HG02588 (cell line): ENCODE results near the gene ALDH2.
A peak's percentile ranks its signal among the peaks of the same experiment; 100 is the strongest.
"Not testable (repeated sequence)": the region's sequence is repeated elsewhere in the genome, so short reads cannot be mapped to it uniquely, and the experiment has no call there.

Source experiments
- ATAC-seq: cut with Tn5 transposase; IDR thresholded peaks from one replicate; pipeline ENCODE4 v1.9.1; 2021; ENCODE audit warnings: mild to moderate bottlenecking, moderate library complexity; ENCODE audit not compliant: unreplicated experiment

ALDH2 gene

GRCh38 chr12:111823891-111824290 lies 57.2 kb downstream of the ALDH2 start:
- no peak for ATAC-seq

- ATAC-seq: not testable (repeated sequence)
Measured at GRCh38 chr12:111824312-111824711, 57.6 kb downstream of the ALDH2 start.

GRCh38 chr12:111825509-111825908 lies 58.8 kb downstream of the ALDH2 start:
- ATAC-seq: no peak

- ATAC-seq: no peak
Measured at GRCh38 chr12:111826316-111826715, 59.6 kb downstream of the ALDH2 start.

- no peak for ATAC-seq
Measured at GRCh38 chr12:111826992-111827391, 60.3 kb downstream of the ALDH2 start.

- no peak for ATAC-seq
Measured at GRCh38 chr12:111827907-111828306, 61.2 kb downstream of the ALDH2 start.

- ATAC-seq: no peak
Measured at GRCh38 chr12:111828338-111828979, 61.7 kb downstream of the ALDH2 start.

- ATAC-seq: not testable (repeated sequence)
Measured at GRCh38 chr12:111829635-111830034, 62.9 kb downstream of the ALDH2 start.

GRCh38 chr12:111834740-111835386 lies 68.1 kb downstream of the ALDH2 start:
- not testable (repeated sequence) for ATAC-seq

GRCh38 chr12:111835531-111836181 lies 68.9 kb downstream of the ALDH2 start:
- not testable (repeated sequence) for ATAC-seq

GRCh38 chr12:111838353-111838752 lies 71.6 kb downstream of the ALDH2 start:
- no peak for ATAC-seq

- ATAC-seq: no peak
Measured at GRCh38 chr12:111840807-111841206, 74.1 kb downstream of the ALDH2 start.

GRCh38 chr12:111841236-111841749 lies 74.6 kb downstream of the ALDH2 start:
- ATAC-seq: peak; percentile 2

- peak; percentile 73 for ATAC-seq
Measured at GRCh38 chr12:111841750-111842555, 75.2 kb downstream of the ALDH2 start, which contains the start of gene MAPKAPK5. Gene MAPKAPK5, plus strand, starts transcription at chr12:111842228. Its CDS starts 506 bp downstream, at chr12:111842734.

- ATAC-seq: peak; percentile 27
Measured at GRCh38 chr12:111842556-111843396, 76.0 kb downstream of the ALDH2 start.

- ATAC-seq: no peak
Measured at GRCh38 chr12:111846016-111846415, 79.3 kb downstream of the ALDH2 start.

GRCh38 chr12:111850526-111850925 lies 83.8 kb downstream of the ALDH2 start:
- ATAC-seq: no peak

- no peak for ATAC-seq
Measured at GRCh38 chr12:111858186-111858585, 91.5 kb downstream of the ALDH2 start.

GRCh38 chr12:111858778-111859177 lies 92.0 kb downstream of the ALDH2 start:
- ATAC-seq: no peak

GRCh38 chr12:111864913-111865312 lies 98.2 kb downstream of the ALDH2 start:
- ATAC-seq: no peak
